Activated T-helper 2 cell treated with anti-CD3 and anti-CD28 coated beads, Interferon-gamma antibody, Interleukin-2, Interleukin-4, amounts not matched to agents 10 μg/mL and 5 μg/mL and 100 μg/mL, durations not matched to agents 14 hours and 24 hours and 36 hours (primary cell): ENCODE results near the gene HCRT. TPM values are rescaled to one million over a fixed set of nuclear protein-coding genes. Genes with fewer than 3 reads are reported as not detected.
A peak's percentile ranks its signal among the peaks of the same experiment; 100 is the strongest.
"Not testable (repeated sequence)": the region's sequence is repeated elsewhere in the genome, so short reads cannot be mapped to it uniquely, and the experiment has no call there.

ENCODE experiments used
- DNase-seq: peaks from one replicate; pipeline ENCODE4 v3.0.0; 2021; ENCODE audit warnings: low spot score
- H3K27ac Mint-ChIP-seq: one replicate; pipeline ENCODE4 v1.8.0; 2021; ENCODE audit warnings: mixed read lengths
- H3K27me3 Mint-ChIP-seq: one replicate; pipeline ENCODE4 v1.8.0; 2021; ENCODE audit warnings: low read depth, mixed read lengths
- H3K36me3 Mint-ChIP-seq: one replicate; pipeline ENCODE4 v1.8.0; 2021; ENCODE audit warnings: low read depth, mixed read lengths
- H3K4me1 Mint-ChIP-seq: one replicate; pipeline ENCODE4 v1.8.0; 2021; ENCODE audit warnings: low read depth, mixed read lengths
- H3K4me3 Mint-ChIP-seq: one replicate; pipeline ENCODE4 v1.8.0; 2021; ENCODE audit warnings: low read depth, mild to moderate bottlenecking, moderate library complexity, mixed read lengths
- H3K9me3 Mint-ChIP-seq: one replicate; pipeline ENCODE4 v1.8.0; 2021; ENCODE audit warnings: mixed read lengths
- intact Hi-C: fragments of 100-400 bp; cut with micrococcal nuclease; formaldehyde crosslinking; loops from one replicate; pipeline ENCODE4 v1.15.1; 2023
- total RNA-seq: library from RNA; stranded (reverse); gene quantifications from 2 replicates; pipeline ENCODE4 v1.2.3, GENCODE V29; 2022

Gene HCRT
- total RNA-seq: not detected in 2 replicates

DNA sequence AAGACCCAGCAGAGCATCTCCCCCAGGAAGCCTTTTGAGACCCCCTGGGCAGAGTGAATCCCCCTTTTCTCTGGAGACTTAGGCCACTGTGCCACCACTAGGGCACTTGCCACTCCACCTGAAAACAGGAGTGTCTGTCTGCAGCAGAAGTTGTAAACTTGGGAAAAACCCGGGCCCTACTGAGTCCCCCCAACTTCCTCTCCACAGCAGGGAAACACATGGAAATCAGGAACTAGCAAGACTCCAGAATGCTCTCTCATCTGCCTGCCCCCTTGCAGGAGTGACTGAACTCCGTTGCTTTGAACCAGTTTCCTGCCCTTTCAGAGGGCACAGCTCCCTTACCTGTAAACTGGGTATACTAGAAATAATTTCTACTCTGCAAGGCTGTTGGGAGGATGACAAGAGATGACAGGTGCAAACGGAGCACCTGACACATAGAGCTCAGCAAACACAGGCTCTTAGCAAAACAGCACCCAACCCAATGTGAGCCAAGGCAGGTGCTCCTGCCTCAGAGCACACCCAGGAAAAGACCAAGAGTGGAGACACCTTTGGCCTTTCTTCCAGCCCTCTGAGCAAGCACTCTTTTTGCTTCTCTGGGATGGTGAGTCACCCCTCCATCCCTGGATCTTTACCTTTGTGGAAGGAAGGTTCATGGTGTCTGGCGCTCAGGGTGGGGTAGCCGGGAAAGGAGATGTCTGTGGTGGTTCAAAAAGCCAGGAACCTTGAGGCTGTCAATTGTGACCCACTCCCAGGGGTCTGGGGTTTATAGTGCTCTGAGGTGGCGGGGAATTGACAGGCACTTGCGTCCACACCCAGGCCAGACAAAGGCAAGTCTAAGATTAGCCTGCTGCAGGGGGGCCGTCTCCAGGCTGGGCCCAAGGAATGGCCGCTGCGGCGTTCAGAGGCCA, at the start of gene HCRT:
Gene HCRT (minus strand): TSS at position 740 of the 908 bp plus-strand sequence. CDS start 87 bp downstream, at position 653.
- peak within 1 kb of the TSS; percentile 65 for H3K4me3 Mint-ChIP-seq
- no peak for DNase-seq
- H3K4me1 Mint-ChIP-seq: peaks cover 29% of the 10 kb centered on the region
- peaks cover 14% of the 10 kb centered on the region for H3K27me3 Mint-ChIP-seq
- H3K9me3 Mint-ChIP-seq: no peaks in the 10 kb centered on the region
- intact Hi-C loops: loop anchor here (5.0 kb wide), 1 partner anchor 68 kb away; no protein-coding TSS in a partner anchor
- H3K36me3 Mint-ChIP-seq: peaks cover 3% of the 10 kb centered on the region
- H3K27ac Mint-ChIP-seq: peak within 1 kb of the TSS; percentile 72

DNA sequence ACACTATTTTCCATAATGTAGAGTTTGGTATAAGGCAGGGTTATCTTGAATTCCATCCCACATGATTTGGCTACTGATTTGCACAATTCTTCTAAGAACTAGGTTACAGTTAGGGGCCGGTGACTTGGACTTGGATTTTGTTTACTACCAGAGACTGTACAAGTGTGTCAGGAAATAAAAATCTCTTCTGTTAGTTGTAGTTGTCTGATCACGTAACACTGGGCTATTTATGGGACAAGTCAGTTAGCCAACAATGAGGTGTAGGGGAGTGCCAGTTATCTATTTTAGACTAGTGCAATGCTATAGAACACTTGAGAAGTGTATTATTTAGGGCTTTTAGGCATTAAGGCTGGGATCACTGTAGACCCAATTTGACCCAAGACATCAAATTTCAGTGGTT, 48.7 kb upstream of the HCRT start:
- no peak overlapping the region for H3K4me3 Mint-ChIP-seq
- no peak overlapping the region for H3K27ac Mint-ChIP-seq
- no peaks in the 10 kb centered on the region for H3K9me3 Mint-ChIP-seq
- peaks cover 29% of the 10 kb centered on the region for H3K36me3 Mint-ChIP-seq
- intact Hi-C loops: no loop called here
- H3K4me1 Mint-ChIP-seq: peaks cover 17% of the 10 kb centered on the region
- DNase-seq: no peak
- no peaks in the 10 kb centered on the region for H3K27me3 Mint-ChIP-seq

DNA sequence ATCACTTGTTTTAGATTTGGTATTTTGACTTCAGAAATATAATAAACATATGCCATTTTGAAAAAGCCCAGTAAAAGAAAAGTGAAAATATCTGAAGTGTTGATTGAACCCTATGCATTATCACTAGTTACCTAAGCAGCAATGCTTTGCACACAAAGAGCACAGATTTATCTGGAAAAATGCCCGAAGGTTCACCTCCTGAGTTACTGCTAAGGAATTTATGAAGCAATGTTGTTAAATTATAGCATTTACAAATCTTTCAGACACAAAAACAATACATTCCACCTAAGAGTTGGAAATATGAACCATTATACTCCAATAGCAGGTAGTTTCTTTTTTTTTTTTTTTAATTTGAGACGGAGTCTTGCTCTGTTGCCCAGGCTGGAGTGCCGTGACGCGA, 47.9 kb upstream of the HCRT start:
- Mint-ChIP-seq H3K27me3 (no peaks in the 10 kb centered on the region), H3K36me3 (peaks cover 36% of the 10 kb centered on the region), H3K4me1 (peaks cover 21% of the 10 kb centered on the region), H3K9me3 (no peaks in the 10 kb centered on the region), H3K27ac (no peak overlapping the region), H3K4me3 (no peak overlapping the region)
- no peak for DNase-seq
- intact Hi-C loops: no loop called here

DNA sequence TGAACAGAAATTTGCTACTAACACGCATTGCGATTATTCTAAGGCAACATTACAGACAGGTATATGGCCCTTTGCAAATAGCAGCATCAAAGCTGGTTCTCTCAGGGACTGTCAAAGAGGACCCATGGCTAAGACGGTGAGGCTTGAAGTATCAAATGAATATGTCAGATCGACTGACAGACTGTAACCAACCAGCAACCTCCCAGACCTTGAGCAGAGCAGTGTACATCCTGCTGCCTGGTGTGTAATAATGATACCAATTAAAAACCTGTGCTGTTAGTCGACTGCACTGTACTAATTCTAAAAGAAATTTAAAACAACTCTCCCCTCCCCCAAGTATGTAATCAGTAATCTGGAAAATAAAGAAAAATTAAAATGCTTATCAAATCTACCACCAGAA, 45.0 kb upstream of the HCRT start:
- no peak for DNase-seq
- Mint-ChIP-seq H3K9me3 (no peaks in the 10 kb centered on the region), H3K4me1 (peaks cover 15% of the 10 kb centered on the region), H3K27ac (peak overlapping the region; percentile 28), H3K4me3 (no peak overlapping the region), H3K36me3 (peaks cover 56% of the 10 kb centered on the region), H3K27me3 (no peaks in the 10 kb centered on the region)
- intact Hi-C loops: no loop called here

- DNase-seq: no peak
- H3K27ac Mint-ChIP-seq: peak overlapping the region; percentile 1
- intact Hi-C loops: loop anchor here (10.0 kb wide), 1 partner anchor 177 kb away; no protein-coding TSS in a partner anchor
- no peaks in the 10 kb centered on the region for H3K9me3 Mint-ChIP-seq
- no peak overlapping the region for H3K4me3 Mint-ChIP-seq
- H3K36me3 Mint-ChIP-seq: peaks cover 64% of the 10 kb centered on the region
- H3K4me1 Mint-ChIP-seq: peaks cover 10% of the 10 kb centered on the region
- H3K27me3 Mint-ChIP-seq: no peaks in the 10 kb centered on the region
Measured at GRCh38 chr17:42227849-42228700, 42.8 kb upstream of the HCRT start.

DNA sequence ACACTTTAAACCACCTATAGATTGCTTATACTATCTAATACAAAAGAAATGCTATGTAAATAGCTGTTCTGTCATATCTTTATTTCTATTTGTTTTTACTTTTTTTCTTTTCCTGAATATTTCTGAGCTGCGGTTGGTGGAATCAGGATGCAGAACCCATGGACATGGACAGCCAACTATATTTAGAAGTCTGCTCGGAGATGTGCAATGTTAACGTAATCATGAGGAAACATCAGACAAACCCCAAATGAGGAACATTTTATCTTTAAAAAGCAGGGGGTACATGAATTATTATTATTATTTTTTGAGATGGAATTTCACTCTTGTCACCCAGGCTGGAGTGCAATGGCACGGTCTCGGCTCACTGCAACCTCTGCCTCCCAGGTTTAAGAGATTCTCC, 40.4 kb upstream of the HCRT start:
- no peaks in the 10 kb centered on the region for H3K27me3 Mint-ChIP-seq
- no peak overlapping the region for H3K4me3 Mint-ChIP-seq
- DNase-seq: no peak
- no peaks in the 10 kb centered on the region for H3K9me3 Mint-ChIP-seq
- peaks cover 14% of the 10 kb centered on the region for H3K4me1 Mint-ChIP-seq
- H3K27ac Mint-ChIP-seq: no peak overlapping the region
- peaks cover 72% of the 10 kb centered on the region for H3K36me3 Mint-ChIP-seq
- intact Hi-C loops: loop anchor here (10.0 kb wide), 1 partner anchor 179 kb away; no protein-coding TSS in a partner anchor

GRCh38 chr17:42224651-42225050, 39.4 kb upstream of the HCRT start:
- Mint-ChIP-seq H3K4me1 (peaks cover 9% of the 10 kb centered on the region), H3K9me3 (no peaks in the 10 kb centered on the region), H3K36me3 (peaks cover 70% of the 10 kb centered on the region), H3K4me3 (no peak overlapping the region), H3K27me3 (no peaks in the 10 kb centered on the region), H3K27ac (no peak overlapping the region)
- intact Hi-C loops: loop anchor here (10.0 kb wide), 1 partner anchor 180 kb away; no protein-coding TSS in a partner anchor
- DNase-seq: no peak

- H3K4me1 Mint-ChIP-seq: peaks cover 4% of the 10 kb centered on the region
Measured at GRCh38 chr17:42221886-42222745, 36.9 kb upstream of the HCRT start.

GRCh38 chr17:42219280-42219679, 34.0 kb upstream of the HCRT start:
- H3K27me3 Mint-ChIP-seq, H3K4me3 Mint-ChIP-seq, DNase-seq, H3K27ac Mint-ChIP-seq, intact Hi-C loops, H3K9me3 Mint-ChIP-seq: not testable (repeated sequence)
- peaks cover 11% of the 10 kb centered on the region for H3K4me1 Mint-ChIP-seq
- H3K36me3 Mint-ChIP-seq: peaks cover 70% of the 10 kb centered on the region

More at GRCh38 chr17:42221886-42222745, 36.9 kb upstream of the HCRT start:
- Mint-ChIP-seq H3K27ac (peak overlapping the region; percentile 22), H3K9me3 (no peaks in the 10 kb centered on the region), H3K27me3 (no peaks in the 10 kb centered on the region), H3K36me3 (peaks cover 65% of the 10 kb centered on the region), H3K4me3 (no peak overlapping the region)
- peak; percentile 38 for DNase-seq
- intact Hi-C loops: loop anchor here (1.0 to 10.0 kb wide), 2 partner anchors 65 to 183 kb away; no protein-coding TSS in a partner anchor

- no peaks in the 10 kb centered on the region for H3K27me3 Mint-ChIP-seq
- intact Hi-C loops: no loop called here
- peak overlapping the region; percentile 46 for H3K27ac Mint-ChIP-seq
- peaks cover 7% of the 10 kb centered on the region for H3K4me1 Mint-ChIP-seq
- H3K4me3 Mint-ChIP-seq: no peak overlapping the region
- DNase-seq: no peak
- H3K9me3 Mint-ChIP-seq: no peaks in the 10 kb centered on the region
- H3K36me3 Mint-ChIP-seq: peaks cover 72% of the 10 kb centered on the region
Measured at GRCh38 chr17:42214156-42214555, 28.9 kb upstream of the HCRT start.

- no peak overlapping the region for H3K4me3 Mint-ChIP-seq
- peaks cover 7% of the 10 kb centered on the region for H3K4me1 Mint-ChIP-seq
- H3K9me3 Mint-ChIP-seq: no peaks in the 10 kb centered on the region
- no peaks in the 10 kb centered on the region for H3K27me3 Mint-ChIP-seq
- DNase-seq: no peak
- H3K36me3 Mint-ChIP-seq: peaks cover 72% of the 10 kb centered on the region
- intact Hi-C loops: no loop called here
- no peak overlapping the region for H3K27ac Mint-ChIP-seq
Measured at GRCh38 chr17:42212382-42212781, 27.1 kb upstream of the HCRT start.

DNA sequence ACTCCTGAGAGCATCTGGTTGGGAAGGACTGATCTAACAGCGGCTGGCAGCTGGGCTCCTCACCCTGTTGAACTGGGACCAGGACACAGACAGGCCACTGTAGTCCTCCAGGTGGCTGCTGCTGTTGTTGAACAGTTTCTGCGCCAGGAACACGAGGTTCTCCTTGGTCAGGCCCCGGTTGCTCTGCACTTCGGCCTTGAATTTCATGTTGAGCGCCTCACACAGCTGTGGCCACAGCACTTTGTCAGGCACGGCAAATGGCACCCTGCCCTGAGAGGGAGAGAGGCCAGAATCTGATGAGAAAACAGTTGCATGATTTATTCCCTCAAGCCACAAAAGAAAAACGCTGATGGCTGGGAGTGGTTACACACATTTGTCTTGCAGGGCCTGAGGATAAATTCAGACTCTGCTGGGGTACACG, 26.7 kb upstream of the HCRT start:
- H3K4me1 Mint-ChIP-seq, H3K4me3 Mint-ChIP-seq, H3K9me3 Mint-ChIP-seq, DNase-seq, intact Hi-C loops, H3K27ac Mint-ChIP-seq, H3K27me3 Mint-ChIP-seq: not testable (repeated sequence)
- H3K36me3 Mint-ChIP-seq: peaks cover 72% of the 10 kb centered on the region
